Stimulated activated CD8-positive, alpha-beta memory T cell treated with anti-CD3 and anti-CD28 coated beads, Interleukin-4, amount 100 ng/mL, for 1 hour (primary cell): ENCODE measurements around the gene ZNF609.
"Not testable (repeated sequence)": the region's sequence is repeated elsewhere in the genome, so short reads cannot be mapped to it uniquely, and the experiment has no call there.

ENCODE experiments used
- DNase-seq, 2 donors: peaks; one replicate each; pipeline ENCODE4 v3.0.0-alpha.2; 2020; ENCODE audit warnings: low read depth in 2 of 2, low spot score in 1 of 2

The ZNF609 gene

DNA sequence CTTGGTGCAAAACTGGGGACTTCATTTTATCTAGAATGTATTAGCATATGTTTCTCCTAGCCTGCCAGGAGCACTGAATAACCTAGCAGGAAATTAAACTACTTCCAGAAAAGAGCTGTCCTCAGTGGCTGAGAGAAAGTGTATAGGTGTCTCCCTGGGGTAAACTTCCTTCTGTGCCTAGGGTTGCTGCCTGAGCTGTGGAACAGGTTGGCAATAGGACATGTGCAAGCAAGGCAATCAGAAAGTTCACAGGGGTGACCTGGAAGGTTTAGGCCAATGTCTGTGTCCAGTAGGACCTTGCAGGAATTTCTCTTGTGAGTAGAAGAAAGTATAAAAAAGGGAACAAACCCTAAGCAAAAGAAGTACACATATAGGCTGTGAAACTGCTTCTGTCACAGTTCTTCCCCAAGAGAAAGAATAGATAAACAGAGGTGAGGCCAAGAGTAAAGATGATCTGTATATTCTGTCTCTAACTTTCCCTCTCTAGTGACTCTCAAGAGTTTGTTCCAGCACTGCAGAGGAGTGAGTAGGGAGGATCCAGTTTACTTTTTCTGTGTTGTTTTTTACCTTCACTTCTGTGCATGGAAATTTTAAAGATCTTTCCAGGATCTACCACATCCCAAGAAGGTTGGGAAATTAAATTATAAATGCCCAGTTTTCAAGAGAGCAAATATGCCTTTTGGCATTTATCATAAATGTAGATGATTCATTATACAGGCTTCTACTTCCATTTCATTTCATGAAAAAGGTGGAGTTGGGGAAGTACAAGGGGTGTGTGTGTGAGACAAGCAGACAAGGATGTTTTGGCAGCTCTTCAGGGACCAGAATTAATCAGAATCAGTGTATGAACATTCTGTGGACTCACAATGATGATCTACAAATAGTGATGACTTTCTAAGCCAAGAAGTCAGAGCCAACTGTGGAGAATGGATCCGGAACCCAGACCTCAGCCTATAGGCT lies 159.8 kb downstream of the ZNF609 start:
- DNase-seq = no peak

DNA sequence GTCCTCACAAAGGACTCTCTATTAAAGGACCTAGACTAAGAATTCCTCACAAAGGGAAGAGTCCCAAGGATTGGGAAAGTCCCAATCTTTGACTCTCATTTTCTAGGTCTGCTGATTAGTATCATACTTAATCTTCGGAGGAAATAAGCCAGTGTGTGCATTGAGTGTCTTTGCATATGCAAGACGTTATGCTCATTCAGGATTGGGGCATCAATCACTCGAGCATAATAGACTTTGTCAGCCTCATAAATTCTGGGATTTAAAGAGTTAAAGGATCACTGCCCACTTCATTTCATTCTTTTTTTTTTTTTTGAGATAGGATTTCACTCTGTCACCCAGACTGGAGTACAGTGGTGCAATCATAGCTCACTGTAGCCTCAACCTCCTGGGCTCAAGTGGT lies 160.7 kb downstream of the ZNF609 start:
- no peak for DNase-seq

DNA sequence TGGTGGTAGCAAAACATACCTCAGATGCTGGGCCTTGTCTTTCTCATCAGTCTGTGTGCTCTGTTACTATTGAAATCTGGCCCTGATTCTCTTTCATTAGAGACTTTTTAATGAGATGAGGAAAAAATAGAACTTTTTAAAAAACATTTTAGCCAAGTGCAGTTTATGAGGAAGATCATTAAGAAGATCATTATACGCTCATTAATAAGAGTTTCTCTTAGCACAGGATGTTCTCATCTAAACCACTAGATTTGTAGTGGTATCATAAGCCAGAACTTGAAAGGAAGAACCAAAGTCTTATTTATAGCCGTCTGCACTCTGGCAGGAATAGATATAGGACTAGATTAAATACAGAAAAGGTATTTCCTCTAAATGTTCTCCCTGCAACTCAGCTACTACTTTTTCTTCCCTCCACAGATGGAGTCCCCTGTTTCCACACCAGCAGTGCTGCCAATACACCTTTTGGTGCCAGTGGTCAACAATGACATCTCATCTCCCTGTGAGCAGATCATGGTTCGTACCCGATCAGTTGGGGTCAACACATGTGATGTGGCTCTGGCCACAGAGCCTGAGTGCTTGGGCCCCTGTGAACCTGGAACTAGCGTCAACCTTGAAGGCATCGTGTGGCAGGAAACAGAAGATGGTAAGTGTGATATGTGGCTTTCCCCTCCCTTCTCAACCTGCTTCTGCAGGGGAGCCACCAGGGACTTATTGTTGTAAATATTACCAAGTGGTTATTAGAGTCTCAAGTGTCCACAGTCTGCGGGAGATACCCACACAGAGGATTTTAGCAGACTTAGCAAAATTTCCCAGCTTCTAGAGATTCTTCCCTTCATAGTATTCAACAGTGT lies 162.3 kb downstream of the ZNF609 start:
- DNase-seq = peak in 1 of 2 donors; percentile 33

DNA sequence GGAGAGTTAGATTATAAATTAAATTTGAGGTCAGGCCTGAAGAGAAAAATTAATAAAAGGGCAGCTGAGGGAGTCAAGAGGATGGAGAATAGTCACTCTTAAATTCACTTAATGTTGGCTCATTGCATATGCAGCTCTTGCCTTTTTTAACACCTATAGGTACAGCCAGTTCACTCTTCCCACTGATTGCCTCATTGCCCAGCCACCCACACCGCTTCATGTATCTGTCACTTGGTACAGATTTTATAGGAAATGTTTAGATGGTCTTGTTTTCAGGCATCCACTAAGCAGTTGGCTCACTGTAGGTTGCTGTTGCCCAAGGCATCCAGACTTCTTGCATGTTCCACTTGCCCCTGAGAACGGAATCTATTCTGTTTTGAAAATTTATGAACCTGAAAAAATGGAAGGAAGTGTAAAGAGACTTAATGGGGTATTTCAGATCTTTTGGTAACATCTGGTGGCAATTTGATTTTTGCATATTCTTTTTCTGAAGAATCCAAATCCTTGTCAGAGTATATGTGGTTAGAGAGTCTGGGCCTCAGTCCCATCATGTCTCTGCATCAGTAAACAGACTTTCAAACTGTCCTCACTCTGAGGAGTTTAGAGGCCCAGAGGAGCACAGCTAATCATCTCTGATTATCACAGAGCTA lies 163.1 kb downstream of the ZNF609 start:
- no peak for DNase-seq

DNA sequence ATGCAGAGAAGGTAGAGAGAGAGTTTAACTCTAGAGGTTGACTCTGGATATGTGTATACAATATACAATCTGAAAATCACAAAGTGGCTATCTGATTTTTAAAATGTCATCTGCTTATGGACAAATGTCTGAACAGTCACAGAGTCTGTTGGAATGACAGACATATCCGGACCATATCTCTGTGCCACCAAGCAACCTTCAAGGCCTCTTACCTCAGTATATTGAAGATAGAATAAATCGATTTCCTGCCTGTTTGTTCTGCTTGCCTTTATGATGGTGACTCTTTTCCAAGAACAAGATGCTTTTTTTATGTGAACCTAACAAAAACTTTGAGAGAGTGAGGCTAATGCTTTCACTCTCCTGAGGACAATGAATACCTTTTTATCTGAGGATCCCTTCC lies 163.9 kb downstream of the ZNF609 start:
- DNase-seq = no peak

DNA sequence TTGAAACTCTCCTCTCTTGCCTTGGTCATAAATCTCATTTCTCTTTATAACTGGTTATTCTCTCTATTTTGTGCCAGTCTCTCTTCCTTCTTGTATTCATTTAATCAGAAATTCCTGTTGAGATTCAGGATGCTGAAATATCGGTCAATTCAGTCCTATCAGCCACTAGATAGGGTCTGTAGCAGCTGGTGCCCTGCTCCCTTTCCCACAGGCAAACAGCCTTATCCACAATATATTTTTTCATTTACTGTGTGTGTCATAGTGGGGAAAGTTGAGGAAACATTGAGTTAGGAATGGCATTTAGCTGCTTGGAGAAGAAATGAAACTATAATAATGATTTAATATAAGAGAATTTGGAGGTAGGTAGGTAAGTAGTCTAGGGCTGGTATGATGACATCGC lies 168.7 kb downstream of the ZNF609 start:
- no peak for DNase-seq

DNA sequence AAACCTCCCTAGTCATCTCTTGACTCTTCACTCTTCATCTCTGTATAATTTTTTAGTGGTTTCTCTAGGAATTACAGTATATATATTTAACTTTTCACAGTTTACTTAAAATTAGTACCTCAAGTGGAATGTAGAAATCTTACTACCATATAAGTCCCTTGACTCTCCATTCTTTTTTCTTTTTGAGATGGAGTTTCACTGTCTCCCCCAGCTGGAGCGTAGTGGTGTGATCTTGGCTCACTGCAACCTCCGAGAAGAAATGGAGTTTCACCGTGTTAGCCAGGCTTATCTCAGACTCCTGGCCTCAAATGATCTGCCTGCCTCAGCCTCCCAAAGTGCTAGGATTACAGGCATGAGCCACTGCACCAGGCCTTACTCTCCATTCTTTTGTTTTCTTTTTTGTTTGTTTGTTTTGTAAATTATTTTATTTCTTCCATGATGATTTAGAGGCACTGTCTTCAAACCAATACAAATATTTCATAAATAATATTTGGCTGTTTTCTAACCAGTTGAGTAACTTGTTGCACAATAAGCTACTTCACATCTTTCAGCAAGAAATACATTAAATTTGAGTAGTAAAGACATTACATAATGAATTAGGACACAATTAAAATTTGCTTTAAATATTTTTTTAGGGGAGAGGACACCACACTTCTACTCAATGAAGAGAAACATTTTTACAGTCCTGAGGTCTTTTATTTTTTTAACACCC lies 170.2 kb downstream of the ZNF609 start:
- DNase-seq = no peak

DNA sequence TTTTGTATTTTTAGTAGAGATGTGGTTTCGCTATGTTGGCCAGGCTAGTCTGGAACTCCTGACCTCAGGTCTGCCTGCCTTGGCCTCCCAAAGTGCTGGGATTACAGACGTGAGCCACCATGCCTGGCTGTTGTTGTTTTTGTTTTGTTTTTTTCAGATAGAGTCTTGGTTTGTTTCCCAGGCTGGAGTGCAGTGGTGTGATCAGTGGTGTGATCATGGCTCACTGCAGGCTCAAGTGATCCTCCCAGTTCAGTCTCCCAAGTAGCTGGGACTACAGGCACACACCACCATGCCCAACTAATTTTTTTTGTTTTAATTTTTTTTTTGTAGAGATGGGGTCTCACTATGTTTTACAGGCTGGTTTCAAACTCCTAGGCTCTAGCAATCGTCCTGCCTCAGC lies 172.3 kb downstream of the ZNF609 start:
- not testable (repeated sequence) for DNase-seq

DNA sequence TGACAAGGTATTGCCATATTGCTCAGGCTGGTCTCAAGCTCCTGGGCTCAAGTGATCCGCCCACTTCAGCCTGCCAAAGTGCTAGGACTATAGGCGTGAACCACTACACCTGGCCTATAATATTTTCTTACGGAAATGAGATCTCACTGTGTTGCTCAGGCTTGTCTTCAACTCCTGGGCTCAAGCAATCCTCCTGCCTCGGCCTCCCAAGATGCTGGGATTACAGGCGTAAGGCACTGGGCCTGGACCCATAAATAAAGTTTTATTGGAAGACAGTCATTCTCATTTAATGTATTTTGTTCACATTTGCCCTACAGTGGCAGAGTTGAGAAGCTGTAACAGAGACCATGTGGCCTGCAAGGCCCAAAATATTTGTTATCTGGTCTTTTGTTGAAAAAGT lies 173.0 kb downstream of the ZNF609 start:
- DNase-seq = no peak

DNA sequence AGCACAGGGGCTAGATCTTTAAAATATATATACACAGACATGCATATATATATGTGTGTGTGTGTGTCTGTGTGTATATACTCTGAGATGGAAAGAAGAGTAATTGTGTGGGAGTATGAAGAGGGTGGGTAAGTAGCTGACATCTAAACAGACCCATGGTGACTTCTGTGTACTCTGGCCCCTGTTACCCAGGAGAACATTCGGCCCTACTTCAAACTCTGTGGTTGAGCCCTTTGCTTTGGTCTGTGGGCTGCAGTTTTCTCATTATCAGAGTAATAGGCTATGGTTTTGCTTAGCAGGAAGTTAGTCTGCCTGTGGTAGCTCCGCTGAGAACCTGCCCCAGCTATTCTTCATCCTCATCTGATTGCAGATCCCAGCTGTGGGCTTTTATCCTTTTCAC lies 173.6 kb downstream of the ZNF609 start:
- no peak for DNase-seq

DNA sequence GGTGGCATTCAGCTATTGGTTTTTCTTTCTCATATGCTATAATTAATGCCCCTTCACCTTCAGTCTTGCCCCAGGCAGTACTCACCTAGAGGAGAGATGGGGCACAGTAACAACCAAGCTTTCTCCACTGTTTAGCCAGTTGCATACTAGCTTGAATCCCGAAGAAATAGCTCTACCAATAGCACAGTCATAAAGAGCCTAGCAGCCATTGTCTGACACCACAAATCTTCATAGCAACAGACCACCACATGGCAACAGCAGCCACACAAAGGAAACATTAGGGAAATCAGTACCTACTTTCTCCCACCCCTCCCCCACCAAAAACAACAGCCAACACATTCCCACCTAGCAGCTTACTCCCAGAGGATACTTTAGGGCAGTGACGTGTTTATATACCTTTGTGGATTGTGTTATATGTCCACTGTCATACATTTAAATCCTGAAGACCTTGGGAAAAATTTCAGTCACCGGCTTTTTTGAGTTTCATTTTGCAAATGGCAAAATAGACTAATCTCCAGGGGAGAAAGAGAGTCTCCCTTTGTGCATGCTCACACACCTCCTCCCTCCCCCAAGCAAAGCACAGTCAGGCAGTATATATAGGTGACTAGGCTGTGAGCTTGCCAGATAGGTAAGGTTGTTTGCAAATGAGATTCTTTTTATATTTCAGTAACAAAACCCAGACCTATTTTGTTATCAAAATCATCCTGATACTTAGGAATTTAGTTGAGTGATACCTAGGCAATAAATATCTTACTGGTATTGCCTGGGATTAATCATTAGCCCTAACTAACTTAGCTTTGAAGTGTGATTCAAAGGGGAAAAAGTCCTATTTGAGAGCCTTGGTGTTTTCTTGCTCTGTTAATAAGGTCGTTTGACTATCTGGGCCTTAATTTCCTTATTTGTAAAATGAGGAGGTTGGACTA lies 174.5 kb downstream of the ZNF609 start:
- DNase-seq = no peak

DNA sequence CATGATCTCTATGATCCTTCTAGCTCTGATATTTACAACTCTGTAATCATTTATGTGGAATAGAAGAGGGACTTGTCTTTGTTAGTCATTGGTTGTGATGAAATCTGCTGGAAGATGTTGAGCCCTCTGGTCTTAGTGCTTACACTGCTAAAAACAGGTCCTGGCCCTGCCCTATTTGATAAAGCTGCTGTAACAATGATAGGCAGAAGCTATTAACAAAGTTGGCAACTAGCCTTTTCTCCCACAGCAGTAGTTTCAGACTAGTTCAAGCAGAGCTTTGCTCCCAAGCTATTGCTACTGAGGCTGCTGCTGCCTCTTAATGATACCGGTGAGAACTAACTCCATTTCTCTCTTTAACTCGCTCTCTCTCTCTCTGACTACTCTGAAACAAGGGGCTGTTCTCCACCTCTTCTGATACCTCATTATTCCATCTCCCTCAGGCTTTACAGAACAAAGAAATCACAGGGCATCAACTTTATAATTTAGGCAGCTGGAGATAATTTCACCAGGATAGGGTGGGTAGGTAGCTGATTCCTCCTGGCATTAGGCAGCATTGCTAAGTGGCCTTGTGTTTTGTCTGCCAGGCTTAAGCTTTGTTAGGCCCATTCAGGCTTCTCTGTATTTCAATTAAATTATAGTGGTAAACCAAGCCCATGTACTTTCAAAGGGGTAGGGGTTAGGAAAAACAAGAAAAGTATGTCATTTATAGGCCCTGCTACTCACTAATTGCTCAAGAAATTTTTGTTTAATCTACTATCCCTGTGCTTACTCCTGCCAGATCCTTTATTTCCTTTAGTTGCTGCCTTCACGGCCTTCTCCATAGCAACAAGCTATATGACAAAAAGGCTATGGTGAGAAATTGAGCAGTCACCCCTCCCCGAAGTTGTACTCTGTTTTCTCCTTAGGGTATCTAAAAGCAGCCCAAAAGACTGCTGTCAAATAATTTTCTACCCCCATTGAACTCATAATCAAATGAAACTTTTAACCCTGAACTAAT lies 175.4 kb downstream of the ZNF609 start:
- DNase-seq = no peak

DNA sequence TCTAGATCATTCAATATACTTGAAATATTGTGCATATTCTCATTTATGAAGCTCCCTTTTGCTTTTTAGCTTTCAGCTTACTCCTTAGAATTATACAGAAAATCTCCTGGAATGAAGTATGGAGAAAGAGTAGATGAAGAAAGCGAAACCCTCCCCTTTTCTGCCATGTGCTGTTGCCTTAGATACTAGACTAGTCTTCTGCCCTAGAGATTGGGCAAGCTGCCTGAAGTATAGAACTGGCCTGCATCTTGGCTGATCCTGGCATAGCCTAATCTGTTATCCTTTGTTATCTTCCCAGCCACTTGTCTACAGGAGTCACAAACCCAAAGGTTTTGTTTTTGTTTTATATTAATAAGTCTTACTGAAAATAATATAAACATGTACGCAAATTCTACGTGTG lies 176.2 kb downstream of the ZNF609 start:
- no peak for DNase-seq

DNA sequence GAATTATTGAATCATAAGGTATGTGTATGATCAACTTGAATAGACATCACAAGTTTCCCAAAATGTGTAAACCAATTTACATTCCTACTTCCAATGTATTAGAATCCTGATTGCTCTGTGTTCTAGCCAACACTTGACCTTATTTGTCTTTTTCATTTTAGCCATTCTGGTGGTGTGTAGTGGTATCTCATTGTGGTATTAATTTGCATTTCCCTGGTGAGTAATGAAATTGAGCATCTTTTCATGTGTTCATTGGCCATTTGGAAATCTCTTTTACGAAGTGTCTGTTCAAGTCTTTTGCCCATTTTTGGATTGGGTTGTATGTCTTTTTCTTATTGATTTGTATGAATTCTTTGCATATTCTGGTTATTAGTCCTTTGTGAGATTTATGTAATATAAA lies 177.0 kb downstream of the ZNF609 start:
- no peak for DNase-seq

DNA sequence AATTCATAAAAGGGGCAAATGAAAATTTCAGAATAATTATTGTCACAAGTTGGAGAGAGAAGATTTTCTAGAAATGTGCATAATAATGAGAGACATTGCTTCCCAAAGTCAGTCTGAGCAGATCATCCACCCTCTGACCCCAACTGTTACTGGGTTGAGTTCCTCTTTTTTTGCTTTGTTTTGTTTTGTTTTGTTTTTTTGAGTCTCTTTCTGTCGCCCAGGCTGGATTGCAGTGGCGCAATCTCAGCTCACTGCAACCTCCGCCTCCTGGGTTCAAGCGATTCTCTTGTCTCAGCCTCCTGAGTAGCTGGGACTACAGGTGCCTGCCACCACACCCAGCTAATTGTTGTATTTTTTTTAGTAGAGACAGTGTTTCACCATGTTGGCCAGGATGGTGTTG lies 179.4 kb downstream of the ZNF609 start:
- not testable (repeated sequence) for DNase-seq

DNA sequence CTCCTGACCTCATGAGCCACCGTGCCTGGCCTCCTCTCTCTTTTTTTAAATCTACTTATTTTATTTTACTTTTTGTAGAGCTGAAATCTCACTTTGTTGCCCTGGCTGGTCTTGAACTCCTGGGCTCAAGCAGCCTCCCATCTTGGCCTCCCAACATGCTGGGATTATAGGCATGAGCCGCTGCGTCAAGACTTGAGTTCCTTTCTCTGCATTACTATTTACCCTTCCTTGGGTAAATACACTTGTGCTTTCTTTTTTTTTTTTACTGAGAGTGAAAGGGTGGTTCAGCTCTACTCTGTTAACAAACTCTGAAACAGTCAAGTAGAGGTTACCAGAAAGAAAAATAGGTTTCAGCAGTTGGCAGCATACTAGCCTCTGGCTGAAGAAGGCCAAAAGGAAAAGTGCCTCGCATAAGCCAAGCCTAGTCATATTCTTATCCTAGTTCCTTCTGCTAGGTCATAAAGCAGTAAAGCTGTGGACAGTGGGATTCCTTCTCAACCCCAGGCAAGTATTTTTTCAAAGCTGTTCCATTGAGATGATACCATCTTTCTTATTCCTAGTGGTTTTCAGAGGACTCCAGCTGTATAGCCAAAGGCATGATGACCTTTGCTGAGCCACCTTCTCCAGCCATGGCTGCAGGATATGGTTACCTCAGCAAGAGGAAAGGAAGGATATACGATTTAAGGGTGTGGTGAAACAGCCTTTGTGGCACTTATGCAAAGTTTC lies 179.9 kb downstream of the ZNF609 start:
- DNase-seq = no peak

DNA sequence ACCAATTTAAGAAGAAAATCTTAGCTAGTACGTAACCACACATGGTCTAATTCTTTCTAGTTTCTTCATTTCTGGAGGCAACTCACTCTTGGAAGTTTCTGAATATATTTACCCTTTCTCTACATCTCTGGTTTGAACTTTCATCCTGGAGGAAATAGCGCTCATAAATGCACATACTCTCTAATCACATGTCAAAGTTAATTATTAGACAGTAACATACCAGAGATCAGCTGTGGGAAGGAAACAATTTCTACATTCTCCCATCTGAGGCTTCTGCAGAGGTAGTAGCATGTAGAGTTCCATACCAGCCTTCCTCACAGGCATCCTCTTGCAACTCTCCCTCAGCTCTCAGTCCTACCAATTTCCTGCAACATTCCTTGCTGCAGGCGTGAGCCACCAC lies 182.5 kb downstream of the ZNF609 start:
- no peak for DNase-seq

DNA sequence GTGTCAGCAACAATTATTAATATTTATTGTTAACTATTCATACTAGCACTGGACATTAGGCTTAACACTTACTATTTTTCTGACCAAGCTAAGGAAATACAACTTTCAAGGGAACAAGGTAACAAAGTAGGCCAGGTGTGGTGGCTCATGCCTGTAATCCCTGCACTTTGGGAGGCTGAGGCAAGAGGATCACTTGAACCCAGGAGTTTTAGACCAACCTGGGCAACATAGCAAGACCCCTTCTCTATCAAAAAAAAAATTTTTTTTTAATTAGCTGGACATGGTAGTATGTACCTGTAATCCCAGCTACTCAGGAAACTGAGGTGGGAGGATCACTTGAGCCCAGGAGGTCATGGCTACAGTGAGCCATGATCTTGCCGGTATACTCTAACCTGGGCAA lies 183.3 kb downstream of the ZNF609 start:
- no peak for DNase-seq
